Astrocyte of the hippocampus (primary cell): Measurements from ENCODE around the gene CCT5.
"Not testable (repeated sequence)": the region's sequence is repeated elsewhere in the genome, so short reads cannot be mapped to it uniquely, and the experiment has no call there.

Source experiments
- DNase-seq: peaks from one replicate; pipeline ENCODE4 v3.0.0; 2011; ENCODE audit warnings: low read depth, low spot score

The CCT5 gene

GRCh38 chr5:10246761-10247160 is 3.3 kb upstream of the CCT5 start:
- peak; percentile 37 for DNase-seq

DNA sequence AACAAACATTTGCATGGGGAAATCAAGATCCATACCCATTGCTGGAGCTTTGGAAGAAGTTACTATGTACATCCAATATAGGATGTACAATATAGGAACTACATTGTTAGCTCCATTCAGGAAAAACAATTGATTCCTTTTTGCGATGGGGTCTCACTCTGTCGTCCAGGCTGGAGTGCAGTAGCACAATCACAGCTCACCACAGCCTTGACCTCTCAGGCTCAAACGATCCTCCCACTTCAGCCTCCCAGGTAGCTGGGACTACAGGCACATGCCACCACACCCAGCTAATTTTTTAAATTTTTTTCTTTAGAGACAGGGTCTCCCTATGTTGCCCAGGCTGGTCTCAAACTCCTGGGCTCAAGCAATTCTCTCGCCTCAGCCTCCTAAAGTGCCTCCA is 2.9 kb upstream of the CCT5 start:
- not testable (repeated sequence) for DNase-seq

- no peak for DNase-seq
Observed at GRCh38 chr5:10248378-10249260, 1.5 kb upstream of the CCT5 start.

DNA sequence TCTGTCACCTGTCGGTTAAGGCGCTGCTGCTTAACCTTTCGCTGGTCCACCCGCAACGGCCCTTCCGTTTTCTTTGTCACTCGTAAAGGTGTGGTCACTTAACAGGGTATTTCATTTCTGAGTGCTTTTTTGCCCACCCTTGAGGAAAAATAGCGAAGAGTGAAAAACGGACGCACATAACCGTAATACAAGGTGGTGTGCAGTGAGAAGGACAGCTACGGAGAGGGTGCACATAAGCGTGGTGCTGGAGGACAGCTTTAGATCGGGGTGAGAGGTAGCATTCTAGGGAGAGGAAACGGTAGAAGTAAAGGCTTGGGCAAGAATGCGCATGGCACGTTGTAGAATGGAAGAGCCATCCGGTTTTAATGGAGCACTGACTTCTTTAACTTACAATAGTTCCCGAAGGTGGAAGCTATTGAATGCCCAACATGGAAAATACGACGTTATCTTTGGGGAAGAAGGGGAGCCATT is 761 bp downstream of the CCT5 start:
- peak; percentile 47 for DNase-seq

DNA sequence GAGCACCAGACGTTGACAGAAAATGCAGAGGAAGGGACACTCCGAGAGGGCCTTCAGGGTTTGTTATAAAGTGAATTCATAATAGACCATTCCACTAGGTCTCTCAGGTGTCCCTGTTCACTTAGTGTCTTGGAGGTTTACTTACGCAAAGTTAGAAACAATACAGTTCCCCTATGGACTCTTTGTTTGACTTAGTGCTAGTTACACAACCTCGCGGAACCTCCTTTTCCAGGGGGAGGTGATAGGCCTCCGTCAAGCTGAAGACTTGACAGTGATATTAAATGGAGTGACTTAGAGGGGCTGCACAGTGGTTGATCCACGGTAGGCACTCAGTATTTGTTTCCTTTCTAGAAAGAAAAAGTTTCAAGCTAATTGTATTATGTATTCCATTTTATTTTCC is 1.3 kb downstream of the CCT5 start:
- DNase-seq = no peak

GRCh38 chr5:10253390-10253789 is 3.3 kb downstream of the CCT5 start:
- DNase-seq = no peak

DNA sequence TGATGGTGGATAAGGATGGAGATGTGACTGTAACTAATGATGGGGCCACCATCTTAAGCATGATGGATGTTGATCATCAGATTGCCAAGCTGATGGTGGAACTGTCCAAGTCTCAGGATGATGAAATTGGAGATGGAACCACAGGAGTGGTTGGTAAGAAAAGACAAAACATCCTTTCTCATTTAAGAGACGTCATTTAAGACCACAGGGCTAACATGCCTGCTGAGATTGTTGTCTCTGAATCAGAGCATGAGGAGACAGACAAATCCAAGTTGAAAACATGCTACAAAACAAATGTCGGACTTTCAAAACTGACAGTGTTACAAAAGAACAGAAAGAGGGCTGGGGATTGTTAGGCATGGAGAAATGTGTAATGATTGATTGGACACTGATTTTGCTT is 4.6 kb downstream of the CCT5 start:
- DNase-seq = no peak

- no peak for DNase-seq
Observed at GRCh38 chr5:10257870-10258269, 7.8 kb downstream of the CCT5 start.

DNA sequence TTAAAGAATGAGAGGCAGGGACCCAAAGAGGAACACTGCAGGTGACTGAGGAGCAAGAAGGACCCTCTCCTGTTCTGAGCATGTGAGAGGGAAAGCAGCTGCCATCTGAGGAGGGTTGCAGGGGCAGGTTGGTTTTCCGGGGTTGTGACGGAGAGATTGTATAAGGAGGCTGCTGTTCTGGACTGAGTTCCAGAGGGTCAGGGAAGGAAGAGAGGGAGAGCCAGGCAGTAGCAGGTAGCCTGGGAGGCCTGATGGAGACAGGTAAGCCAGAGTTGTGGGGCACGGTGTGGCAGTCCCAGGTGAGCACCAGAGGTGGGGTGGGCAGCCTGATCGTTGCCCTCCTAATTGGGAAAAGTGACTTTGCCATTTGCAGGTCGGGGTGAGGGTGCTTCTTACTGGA is 9.8 kb downstream of the CCT5 start:
- no peak for DNase-seq

DNA sequence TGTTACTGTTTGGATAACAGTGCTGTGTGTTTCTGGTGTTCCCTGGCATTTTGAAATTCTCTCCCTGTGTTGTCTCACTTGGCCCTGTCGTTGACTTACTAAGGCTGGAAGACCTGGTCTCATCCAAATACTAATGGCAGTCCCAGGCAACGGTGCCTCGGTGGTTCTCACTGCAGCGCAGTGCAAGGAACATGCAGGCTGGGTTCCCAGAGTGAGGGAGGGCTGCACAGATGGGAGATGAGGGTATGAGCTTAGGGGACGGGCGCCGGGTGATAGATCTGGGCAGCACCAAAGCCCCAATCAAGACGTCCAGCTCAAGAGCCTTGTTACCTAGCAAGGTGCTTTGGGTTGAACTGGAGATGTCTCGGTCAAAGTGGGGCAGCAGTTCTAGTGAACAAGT is 11.0 kb downstream of the CCT5 start:
- no peak for DNase-seq

DNA sequence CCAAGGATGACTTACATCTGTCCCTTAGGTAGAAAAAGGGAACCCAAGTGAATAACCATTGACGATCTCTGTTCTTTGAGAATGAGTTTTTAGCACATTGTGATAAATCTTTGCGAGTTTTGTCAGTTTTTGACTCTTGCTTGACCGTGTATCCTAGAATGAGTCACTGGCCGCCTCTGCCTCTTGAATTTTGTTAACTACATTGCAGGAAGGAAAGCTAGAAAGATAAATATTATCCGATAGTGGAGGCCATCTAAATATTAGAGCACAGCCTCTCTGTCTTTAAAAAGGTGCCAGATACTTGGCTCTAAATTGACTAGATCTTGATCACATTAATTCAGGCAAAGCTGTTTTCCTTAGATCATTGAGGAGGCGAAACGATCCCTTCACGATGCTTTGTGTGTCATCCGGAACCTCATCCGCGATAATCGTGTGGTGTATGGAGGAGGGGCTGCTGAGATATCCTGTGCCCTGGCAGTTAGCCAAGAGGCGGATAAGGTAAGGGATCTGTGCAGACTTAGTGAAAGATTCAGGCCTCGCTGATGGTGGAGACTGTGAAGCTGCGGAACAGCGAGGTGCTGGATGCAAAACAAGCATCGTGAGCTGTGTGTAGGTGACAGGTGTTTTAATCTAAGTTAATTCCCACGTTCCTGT is 12.2 kb downstream of the CCT5 start:
- no peak for DNase-seq

DNA sequence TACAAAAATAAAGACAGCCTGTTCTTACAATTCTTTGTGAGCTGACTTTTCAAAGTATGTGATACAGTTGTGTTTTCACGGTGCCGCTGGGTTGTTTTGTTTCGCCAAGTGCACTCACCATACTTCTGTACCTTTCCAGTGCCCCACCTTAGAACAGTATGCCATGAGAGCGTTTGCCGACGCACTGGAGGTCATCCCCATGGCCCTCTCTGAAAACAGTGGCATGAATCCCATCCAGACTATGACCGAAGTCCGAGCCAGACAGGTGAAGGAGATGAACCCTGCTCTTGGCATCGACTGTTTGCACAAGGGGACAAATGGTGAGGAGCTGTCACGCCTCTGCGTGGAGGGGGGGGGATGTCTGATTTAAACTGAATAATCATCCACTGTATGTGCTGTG is 12.9 kb downstream of the CCT5 start:
- DNase-seq = no peak

- DNase-seq = no peak
Observed at GRCh38 chr5:10264604-10265003, 14.5 kb downstream of the CCT5 start.

DNA sequence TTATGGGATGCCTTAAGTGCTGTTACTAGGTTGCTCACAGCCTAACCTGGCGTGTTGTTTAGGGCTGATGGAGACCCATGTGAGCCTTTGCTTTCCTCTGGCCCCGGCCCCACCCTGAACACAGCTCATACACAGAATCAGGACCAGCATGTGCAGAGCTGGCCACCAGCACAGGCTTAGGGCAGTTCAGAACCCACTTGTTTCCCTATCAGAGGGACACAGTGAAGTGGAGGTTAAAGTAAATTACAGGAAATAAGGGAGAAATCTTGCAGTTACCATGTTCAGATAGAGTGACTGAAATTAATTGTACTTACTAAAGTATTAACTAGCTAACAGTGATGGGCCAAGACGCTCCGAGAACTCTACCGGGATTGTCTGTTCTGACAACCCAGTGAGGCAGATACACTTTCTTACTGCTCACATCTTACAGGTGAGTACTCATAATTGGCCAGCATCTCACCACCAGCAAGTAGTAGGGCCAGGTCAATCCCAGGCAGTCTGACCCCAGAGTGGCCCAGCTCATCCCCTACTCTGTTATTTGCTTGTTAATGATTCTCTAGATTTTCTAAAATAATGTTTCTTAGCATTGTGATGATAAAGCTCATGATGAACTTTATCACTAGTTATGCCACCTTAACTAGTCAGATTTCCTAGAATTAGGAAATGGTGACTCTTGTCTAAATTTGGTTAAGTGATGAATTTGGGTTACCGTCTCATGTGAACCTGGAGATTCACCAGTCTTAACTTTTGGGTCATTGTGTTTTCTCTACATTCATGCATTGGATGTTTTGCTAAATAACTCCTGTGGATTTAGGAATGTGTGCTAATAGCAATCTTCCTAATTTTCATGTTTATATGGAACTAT is 15.4 kb downstream of the CCT5 start:
- no peak for DNase-seq

GRCh38 chr5:10266137-10266536 is 16.1 kb downstream of the CCT5 start:
- DNase-seq = no peak

DNA sequence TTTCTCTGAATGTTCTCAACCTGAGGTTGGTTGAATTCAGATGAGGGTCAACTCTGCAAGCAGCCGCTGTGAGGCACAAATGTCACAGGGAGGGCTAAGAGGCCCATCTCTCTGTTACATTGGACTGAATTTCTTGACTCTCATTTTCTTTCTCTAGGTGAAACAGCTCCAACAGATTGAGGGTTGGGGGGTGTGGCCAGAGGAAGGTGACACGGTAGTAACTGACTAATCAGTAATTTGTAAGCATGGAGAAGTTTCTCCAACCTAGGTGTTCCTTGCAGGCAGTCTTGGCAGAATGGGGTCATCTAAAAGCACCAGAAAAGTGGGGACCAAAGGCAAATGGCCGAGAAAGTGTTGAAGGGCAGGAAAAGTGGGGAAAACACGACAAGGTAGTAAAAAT is 16.8 kb downstream of the CCT5 start:
- no peak for DNase-seq

- DNase-seq = no peak
Observed at GRCh38 chr5:10268100-10268499, 18.0 kb downstream of the CCT5 start.

- no peak for DNase-seq
Observed at GRCh38 chr5:10272053-10272874, 22.2 kb downstream of the CCT5 start.

DNA sequence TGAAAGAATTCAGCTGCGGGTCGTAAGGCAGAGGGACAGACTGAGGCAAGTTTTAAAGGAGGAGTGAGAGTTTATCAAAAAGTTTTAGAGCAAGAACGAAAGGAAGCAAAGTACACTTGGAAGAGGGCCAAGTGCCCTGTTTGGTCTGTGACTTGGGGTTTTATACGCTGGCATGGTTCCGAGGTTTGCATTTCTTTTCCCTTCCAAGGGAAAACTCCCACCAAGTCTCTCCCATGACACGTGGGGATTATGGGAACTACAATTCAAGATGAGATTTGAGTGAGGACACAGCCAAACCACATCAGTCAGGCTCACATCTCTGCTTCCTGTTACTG is 22.8 kb downstream of the CCT5 start:
- DNase-seq = not testable (repeated sequence)

DNA sequence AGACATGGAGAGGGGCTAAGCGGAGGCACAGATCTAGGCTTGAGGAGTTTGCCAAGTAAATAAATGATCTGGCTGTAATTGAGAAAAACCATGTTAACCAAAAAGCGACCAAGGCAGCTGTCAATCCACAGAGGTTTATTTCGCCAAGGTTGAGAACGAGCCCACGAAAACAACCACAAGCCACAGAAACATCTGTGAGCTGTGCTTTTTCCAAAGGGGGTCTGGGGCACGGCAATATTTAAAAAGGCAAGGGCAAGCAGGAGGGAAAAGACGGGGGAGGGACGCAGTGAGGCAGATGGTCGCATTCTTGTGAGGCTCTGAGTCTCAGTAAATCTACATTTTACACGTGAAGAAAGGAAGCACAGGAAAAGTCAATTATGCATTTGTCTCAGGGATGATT is 25.4 kb downstream of the CCT5 start:
- peak; percentile 30 for DNase-seq

DNA sequence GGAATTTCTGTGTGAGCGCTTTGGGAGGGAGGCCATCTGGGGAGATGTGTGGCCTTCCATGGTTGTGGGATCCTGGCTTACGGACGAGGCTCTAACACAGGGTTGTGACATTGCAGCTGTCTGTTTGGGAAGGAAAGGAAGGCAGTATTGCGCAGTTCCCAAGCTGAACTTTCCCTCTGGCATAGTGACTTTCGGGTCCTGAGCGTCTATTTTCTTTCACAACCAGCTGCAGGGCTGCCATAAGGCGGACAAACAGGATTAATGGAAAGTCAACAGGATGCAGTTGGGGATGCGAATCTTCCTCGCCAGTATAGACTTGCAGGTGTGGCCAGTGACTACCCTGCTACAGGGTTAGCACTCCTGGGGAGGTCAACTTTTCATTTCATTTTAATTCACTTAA is 25.9 kb downstream of the CCT5 start:
- no peak for DNase-seq
